RWPE2 (cell line): ENCODE measurements around the gene RRAGD.

Experiments
- ATAC-seq: fragments of 200-7000 bp; cut with Tn5 transposase; 3 replicates; pipeline ENCODE4 v1.9.1; 2021; ENCODE audit warnings: low read depth
- DNase-seq: peaks from one replicate; pipeline ENCODE4 v3.0.0-alpha.2; 2020; ENCODE audit warnings: low spot score
- H3K27ac ChIP-seq: fragments of 450-650 bp; 2 replicates; pipeline ENCODE4 v1.5.1; 2017; ENCODE audit warnings: mild to moderate bottlenecking; ENCODE audit not compliant: poor library complexity, severe bottlenecking
- H3K27me3 ChIP-seq: fragments of 250-450 bp; sonication (Bioruptor Pico); 2 replicates; pipeline ENCODE4 v1.5.1; 2021; ENCODE audit warnings: mild to moderate bottlenecking, moderate library complexity; ENCODE audit not compliant: insufficient read depth, poor library complexity, severe bottlenecking
- H3K36me3 ChIP-seq: fragments of 250-450 bp; sonication (Bioruptor Pico); 2 replicates; pipeline ENCODE4 v1.5.1; 2020; ENCODE audit warnings: low read depth, mild to moderate bottlenecking, moderate library complexity
- H3K4me1 ChIP-seq: fragments of 250-450 bp; sonication (Bioruptor Pico); 2 replicates; pipeline ENCODE4 v1.5.1; 2021; ENCODE audit warnings: mild to moderate bottlenecking, moderate library complexity; ENCODE audit not compliant: insufficient read depth, poor library complexity, severe bottlenecking
- H3K4me3 ChIP-seq: fragments of 250-450 bp; sonication (Bioruptor Pico); 2 replicates; pipeline ENCODE4 v1.5.1; 2021; ENCODE audit warnings: mild to moderate bottlenecking, moderate library complexity; ENCODE audit not compliant: severe bottlenecking
- H3K9me3 ChIP-seq: fragments of 250-450 bp; sonication (Bioruptor Pico); 2 replicates; pipeline ENCODE4 v1.5.1; 2021; ENCODE audit warnings: mild to moderate bottlenecking, moderate library complexity; ENCODE audit not compliant: severe bottlenecking
- CTCF ChIP-seq: fragments of 450-650 bp; IDR thresholded peaks from one replicate; pipeline ENCODE4 v1.5.1; 2017; ENCODE audit warnings: mild to moderate bottlenecking, moderate library complexity; ENCODE audit not compliant: poor library complexity, severe bottlenecking

Gene RRAGD

GRCh38 chr6:89413006-89413400, 930 bp upstream of the RRAGD start:
- peaks cover 4% of the 10 kb centered on the region for H3K4me1 ChIP-seq
- no peak for TF ChIP-seq CTCF
- peaks cover 54% of the 10 kb centered on the region for H3K27me3 ChIP-seq
- DNase-seq = no peak
- H3K9me3 ChIP-seq = no peaks in the 10 kb centered on the region
- ATAC-seq = no peak
- H3K27ac ChIP-seq = no peak overlapping the region
- no peak overlapping the region for H3K4me3 ChIP-seq
- no peaks in the 10 kb centered on the region for H3K36me3 ChIP-seq

- Histone ChIP-seq H3K36me3 (no peaks in the 10 kb centered on the region), H3K9me3 (no peaks in the 10 kb centered on the region), H3K4me1 (peaks cover 4% of the 10 kb centered on the region), H3K4me3 (peak overlapping the region; percentile 47), H3K27me3 (peaks cover 54% of the 10 kb centered on the region), H3K27ac (no peak overlapping the region)
- no peak for TF ChIP-seq CTCF
- no peak for DNase-seq
- ATAC-seq = peak; percentile 62
Observed at GRCh38 chr6:89411145-89412070, 665 bp downstream of the RRAGD start.

- peaks cover 54% of the 10 kb centered on the region for H3K27me3 ChIP-seq
- no peaks in the 10 kb centered on the region for H3K9me3 ChIP-seq
- no peak for TF ChIP-seq CTCF
- ATAC-seq (no peak), DNase-seq (no peak)
- H3K4me3 ChIP-seq = peak overlapping the region; percentile 47
- peaks cover 4% of the 10 kb centered on the region for H3K4me1 ChIP-seq
- no peak overlapping the region for H3K27ac ChIP-seq
- no peaks in the 10 kb centered on the region for H3K36me3 ChIP-seq
Observed at GRCh38 chr6:89410788-89411144, 1.3 kb downstream of the RRAGD start.

GRCh38 chr6:89410231-89410761, 1.8 kb downstream of the RRAGD start:
- no peaks in the 10 kb centered on the region for H3K36me3 ChIP-seq
- ATAC-seq = no peak
- H3K27ac ChIP-seq = no peak overlapping the region
- peaks cover 4% of the 10 kb centered on the region for H3K4me1 ChIP-seq
- TF ChIP-seq CTCF = no peak
- no peaks in the 10 kb centered on the region for H3K9me3 ChIP-seq
- peaks cover 54% of the 10 kb centered on the region for H3K27me3 ChIP-seq
- no peak overlapping the region for H3K4me3 ChIP-seq
- DNase-seq = no peak
